Astrocyte (in vitro differentiated cells and primary cell): ENCODE data around the gene CR1L.

Experiments
- EZH2 ChIP-seq: IDR thresholded peaks from 2 replicates; pipeline ENCODE4 v1.6.1; 2012; ENCODE audit warnings: mild to moderate bottlenecking, low read length, inconsistent platforms; ENCODE audit not compliant: insufficient read depth
- TF ChIP-seq, protein P1 (sequence below): IDR thresholded peaks from 2 replicates; pipeline ENCODE4 v1.5.1; 2011; ENCODE audit warnings: low read depth, mild to moderate bottlenecking, inconsistent platforms, low read length, moderate library complexity; ENCODE audit not compliant: insufficient read depth

DNA sequence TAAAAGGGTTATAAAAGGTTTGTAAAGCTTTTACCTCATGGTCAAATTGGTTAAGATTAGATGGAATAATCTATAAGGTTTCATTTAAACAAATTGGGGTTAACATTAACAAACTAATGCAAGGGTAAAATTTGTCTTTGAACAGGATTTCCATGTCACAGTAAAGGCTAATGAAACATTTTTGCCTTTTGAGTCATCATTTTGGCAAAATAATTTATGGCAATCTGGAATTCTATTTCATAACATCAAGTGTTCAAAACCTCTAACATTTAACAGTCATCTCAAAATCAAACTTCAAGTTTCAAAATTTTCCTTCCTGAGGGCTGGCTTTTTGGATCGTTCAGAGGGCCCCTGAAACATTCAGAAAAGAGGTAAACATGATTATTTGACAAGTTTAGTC, 100.4 kb downstream of the CR1L start:
- TF ChIP-seq, protein P1, sequence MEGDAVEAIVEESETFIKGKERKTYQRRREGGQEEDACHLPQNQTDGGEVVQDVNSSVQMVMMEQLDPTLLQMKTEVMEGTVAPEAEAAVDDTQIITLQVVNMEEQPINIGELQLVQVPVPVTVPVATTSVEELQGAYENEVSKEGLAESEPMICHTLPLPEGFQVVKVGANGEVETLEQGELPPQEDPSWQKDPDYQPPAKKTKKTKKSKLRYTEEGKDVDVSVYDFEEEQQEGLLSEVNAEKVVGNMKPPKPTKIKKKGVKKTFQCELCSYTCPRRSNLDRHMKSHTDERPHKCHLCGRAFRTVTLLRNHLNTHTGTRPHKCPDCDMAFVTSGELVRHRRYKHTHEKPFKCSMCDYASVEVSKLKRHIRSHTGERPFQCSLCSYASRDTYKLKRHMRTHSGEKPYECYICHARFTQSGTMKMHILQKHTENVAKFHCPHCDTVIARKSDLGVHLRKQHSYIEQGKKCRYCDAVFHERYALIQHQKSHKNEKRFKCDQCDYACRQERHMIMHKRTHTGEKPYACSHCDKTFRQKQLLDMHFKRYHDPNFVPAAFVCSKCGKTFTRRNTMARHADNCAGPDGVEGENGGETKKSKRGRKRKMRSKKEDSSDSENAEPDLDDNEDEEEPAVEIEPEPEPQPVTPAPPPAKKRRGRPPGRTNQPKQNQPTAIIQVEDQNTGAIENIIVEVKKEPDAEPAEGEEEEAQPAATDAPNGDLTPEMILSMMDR, result no peak
- no peak for TF ChIP-seq EZH2
